Heart left ventricle (tissue), 16 donors: ENCODE measurements around the gene IMMP2L. TPM values are rescaled to one million over a fixed set of nuclear protein-coding genes. Genes with fewer than 3 reads are reported as not detected.

Source experiments
- ATAC-seq, 4 donors: fragments of 200-7000 bp; cut with Tn5 transposase; one replicate each; pipeline ENCODE4 v1.9.1; 2020 to 2022; ENCODE audit warnings: moderate library complexity in 4 of 4, mild to moderate bottlenecking in 3 of 4, moderate number of reproducible peaks in 1 of 4
- DNase-seq, 5 donors: peaks; one replicate each; pipeline ENCODE4 v3.0.0-alpha.2; 2020
- H3K27ac ChIP-seq, 12 donors: fragments of 200-600 bp; sonication (generic) in 4 of 12; one replicate each; pipeline versions ENCODE4 v1.5.0 to v1.8.0; 2016 to 2022; ENCODE audit warnings: mild to moderate bottlenecking in 2 of 12
- H3K27me3 ChIP-seq, 9 donors: fragments of 200-600 bp; sonication (generic) in 2 of 9; one replicate each; pipeline versions ENCODE4 v1.5.1 to v1.8.0; 2016 to 2022; ENCODE audit warnings: mild to moderate bottlenecking in 3 of 9
- H3K36me3 ChIP-seq, 9 donors: fragments of 200-600 bp; sonication (generic) in 2 of 9; one replicate each; pipeline versions ENCODE4 v1.5.0 to v1.8.0; 2018 to 2022; ENCODE audit warnings: mild to moderate bottlenecking in 2 of 9
- H3K4me1 ChIP-seq, 12 donors: fragments of 200-600 bp; sonication (generic) in 4 of 12; one replicate each; pipeline versions ENCODE4 v1.5.0 to v1.8.0; 2016 to 2022; ENCODE audit warnings: mild to moderate bottlenecking in 3 of 12
- H3K4me3 ChIP-seq, 12 donors: fragments of 200-600 bp; sonication (generic) in 4 of 12; one replicate each; pipeline versions ENCODE4 v1.5.0 to v1.8.0; 2017 to 2022; ENCODE audit warnings: mild to moderate bottlenecking in 9 of 12, moderate library complexity in 4 of 12
- H3K9me3 ChIP-seq, 12 donors: fragments of 200-600 bp; sonication (generic) in 4 of 12; one replicate each; pipeline versions ENCODE4 v1.5.0 to v1.8.0; 2016 to 2022; ENCODE audit warnings: mild to moderate bottlenecking in 1 of 12
- POLR2A ChIP-seq, 2 donors: fragments of 450-650 bp; IDR thresholded peaks; one replicate each; pipeline ENCODE4 v1.6.1; 2017; ENCODE audit warnings: antibody characterized with exemption in 2 of 2, mild to moderate bottlenecking in 2 of 2, moderate library complexity in 2 of 2
- WGBS, 4 donors: extraction: QIAGEN DNeasy Blood & Tissue Kit in 2 of 4; methylation state at CpG; one replicate each; pipeline versions ENCODE4 v1.1.5 to v1.1.7; 2013 to 2018; 5-methylcytosine and 5-hydroxymethylcytosine counted together
- intact Hi-C, 10 donors: fragments of 100-400 bp; cut with DNase I; formaldehyde crosslinking; loops; one replicate each; pipeline versions ENCODE4 v1.11.1 to v1.14.2; 2022
- polyA plus RNA-seq, 2 donors: library from polyadenylated mRNA; stranded (reverse); fragments of 200-250 nt; gene quantifications; one replicate each; pipeline ENCODE4 v1.2.3, GENCODE V29; 2013
- total RNA-seq, 9 donors: library from RNA; depleted of rRNA in 2 of 9; stranded (reverse); fragments of >200 nt in 2 of 9; fragmentation: NEBNext Ultra II Directional in 3 of 9; extraction: Animal tissue kit (Norgen Biotek cat#: 25700) in 3 of 9; gene quantifications; one replicate each; pipeline versions ENCODE4 v1.1.0 to v1.2.4, GENCODE V29; 2016 to 2023
- TF ChIP-seq, protein P1 (sequence below), 12 donors: fragments of 200-600 bp; sonication (generic) in 4 of 12; IDR thresholded peaks; one replicate each; pipeline versions ENCODE4 v1.5.0 to v1.8.0; 2018 to 2022; ENCODE audit warnings: antibody characterized with exemption in 12 of 12, mild to moderate bottlenecking in 5 of 12
- donor health status: ischemic (EF 13 %, LVEDD 7.1; RV severe dilation, severe dysfunction).
- donor health status: healthy with polysubstance abuse.
- donor health status: DM: no; HTN: yes; CAD: no.
- donor health status: DM: no; HTN: no; CAD: no.
- donor health status: ischemic (EF 25% LVEDD 6.9; RV normal size, moderate dysfunction).
- donor health status: ischemic (EF 25% LVEDD 5.7; RV mildly dilated, moderate dysfunction).
- donor health status: healthy.
- donor health status: DM: yes; HTN: yes; CAD: no.
- donor health status: ischemic (EF 35%, LVEDD 5.7; RV mildly dilated, moderate dysfunction).
- donor health status: nonischemic (EF 11% LVEDD 7.7; RV severe dilation, severe dysfunction).
- donor health status: DM: yes; HTN: yes; CAD: no.
- donor health status: PGD.
- donor health status: ischemic (EF 29% LVEDD 5.4; RV normal size, mild dysfunction).
- donor health status: nonischemic (EF 23%, LVEDD 6.1; RV moderate dilation, normal function).

IMMP2L gene
- total and polyA plus RNA-seq, 11 donors: 5.1 to 17.2 (median 15.9) TPM

DNA sequence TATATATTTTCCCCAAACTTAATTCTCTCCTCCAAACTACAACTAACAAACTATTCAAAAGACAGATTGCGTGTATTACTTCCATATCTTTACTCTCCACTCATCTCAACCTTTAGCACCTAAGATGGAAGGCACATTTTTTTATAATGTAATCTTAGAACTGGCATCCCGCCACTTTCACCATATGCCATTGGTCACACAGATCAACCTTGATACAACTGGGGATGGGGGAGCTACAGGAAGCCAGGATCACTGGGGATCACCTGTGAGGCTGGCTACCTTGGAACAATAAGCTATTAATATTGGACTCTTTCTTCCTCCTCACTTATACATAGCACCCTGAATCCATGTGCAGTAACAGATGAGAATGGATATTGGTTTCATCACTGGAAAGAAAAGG lies 941.0 kb downstream of the IMMP2L start:
- no peak for TF ChIP-seq POLR2A (IDR thresholded peaks at IDR 0.05)
- TF ChIP-seq, protein P1, sequence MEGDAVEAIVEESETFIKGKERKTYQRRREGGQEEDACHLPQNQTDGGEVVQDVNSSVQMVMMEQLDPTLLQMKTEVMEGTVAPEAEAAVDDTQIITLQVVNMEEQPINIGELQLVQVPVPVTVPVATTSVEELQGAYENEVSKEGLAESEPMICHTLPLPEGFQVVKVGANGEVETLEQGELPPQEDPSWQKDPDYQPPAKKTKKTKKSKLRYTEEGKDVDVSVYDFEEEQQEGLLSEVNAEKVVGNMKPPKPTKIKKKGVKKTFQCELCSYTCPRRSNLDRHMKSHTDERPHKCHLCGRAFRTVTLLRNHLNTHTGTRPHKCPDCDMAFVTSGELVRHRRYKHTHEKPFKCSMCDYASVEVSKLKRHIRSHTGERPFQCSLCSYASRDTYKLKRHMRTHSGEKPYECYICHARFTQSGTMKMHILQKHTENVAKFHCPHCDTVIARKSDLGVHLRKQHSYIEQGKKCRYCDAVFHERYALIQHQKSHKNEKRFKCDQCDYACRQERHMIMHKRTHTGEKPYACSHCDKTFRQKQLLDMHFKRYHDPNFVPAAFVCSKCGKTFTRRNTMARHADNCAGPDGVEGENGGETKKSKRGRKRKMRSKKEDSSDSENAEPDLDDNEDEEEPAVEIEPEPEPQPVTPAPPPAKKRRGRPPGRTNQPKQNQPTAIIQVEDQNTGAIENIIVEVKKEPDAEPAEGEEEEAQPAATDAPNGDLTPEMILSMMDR (IDR thresholded peaks at IDR 0.05): no peak
- intact Hi-C loops: no loop called here
- H3K4me3 ChIP-seq: no peak overlapping the region
- DNase-seq (no peak), ATAC-seq (no peak)
- 84 to 90% (median 88%) methylated on average over 2 of the region's 2 CpGs for WGBS, 4 donors
- H3K27me3 ChIP-seq: no peaks in the 10 kb centered on the region
- H3K4me1 ChIP-seq: no peaks in the 10 kb centered on the region
- no peak overlapping the region for H3K27ac ChIP-seq
- H3K36me3 ChIP-seq: no peaks in the 10 kb centered on the region
- H3K9me3 ChIP-seq: peaks cover 0 to under 1% (median 0%) of the 10 kb centered on the region in 12 donors

- Histone ChIP-seq H3K9me3 (peaks cover 0 to 8% (median 0%) of the 10 kb centered on the region in 12 donors), H3K36me3 (no peaks in the 10 kb centered on the region), H3K4me3 (no peak overlapping the region), H3K4me1 (no peaks in the 10 kb centered on the region), H3K27me3 (no peaks in the 10 kb centered on the region), H3K27ac (no peak overlapping the region)
- no peak for ATAC-seq
- no peak for DNase-seq
- 83 to 90% (median 87%) methylated on average over 7 of the region's 7 CpGs for WGBS, 4 donors
- intact Hi-C loops: no loop called here
- TF ChIP-seq POLR2A (IDR thresholded peaks at IDR 0.05): no peak
- TF ChIP-seq, protein P1 (IDR thresholded peaks at IDR 0.05): no peak
Observed at GRCh38 chr7:110620110-110620735, 942.1 kb downstream of the IMMP2L start.
